Tibial nerve (tissue), 4 donors: ENCODE data around the gene ZSWIM7.

ENCODE experiments used
- EP300 ChIP-seq, 2 donors: sonication (generic); formaldehyde crosslinking; IDR thresholded peaks; one replicate each; pipeline ENCODE4 v1.6.1; 2017; ENCODE audit warnings: antibody characterized with exemption in 2 of 2, mild to moderate bottlenecking in 1 of 2
- POLR2A ChIP-seq, 2 donors: fragments of 450-650 bp; IDR thresholded peaks; one replicate each; pipeline ENCODE4 v1.6.1; 2017; ENCODE audit warnings: antibody characterized with exemption in 2 of 2, mild to moderate bottlenecking in 2 of 2, moderate library complexity in 2 of 2
- TF ChIP-seq, protein P1 (sequence below), 5 experiments: fragments of 200-600 bp in 3 of 5; fragments of 450-650 bp in 2 of 5; sonication (generic) in 3 of 5; IDR thresholded peaks; one replicate each; pipeline ENCODE4 v1.5.1; 2016 to 2019; ENCODE audit warnings: antibody characterized with exemption in 5 of 5, mild to moderate bottlenecking in 3 of 5, moderate library complexity in 2 of 5

DNA sequence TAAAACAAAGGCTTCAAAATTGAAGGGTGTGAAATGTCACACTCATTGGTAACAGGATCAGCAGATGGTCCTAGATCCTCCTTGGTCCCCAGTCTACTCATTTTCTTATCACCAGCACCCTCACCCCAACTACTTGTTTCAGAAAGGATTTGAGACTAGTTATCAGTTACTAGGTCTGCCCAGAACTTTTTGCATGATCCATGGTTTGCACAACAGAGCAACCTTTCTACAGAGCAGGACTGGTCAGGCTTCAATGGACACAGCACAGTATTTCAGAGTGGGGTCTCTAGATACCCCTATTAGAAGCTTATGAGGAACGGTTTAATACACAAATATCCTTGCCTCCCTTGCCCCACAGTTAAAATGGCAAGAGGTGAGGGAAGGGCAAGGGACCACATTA lies 25.7 kb upstream of the ZSWIM7 start:
- TF ChIP-seq, protein P1, sequence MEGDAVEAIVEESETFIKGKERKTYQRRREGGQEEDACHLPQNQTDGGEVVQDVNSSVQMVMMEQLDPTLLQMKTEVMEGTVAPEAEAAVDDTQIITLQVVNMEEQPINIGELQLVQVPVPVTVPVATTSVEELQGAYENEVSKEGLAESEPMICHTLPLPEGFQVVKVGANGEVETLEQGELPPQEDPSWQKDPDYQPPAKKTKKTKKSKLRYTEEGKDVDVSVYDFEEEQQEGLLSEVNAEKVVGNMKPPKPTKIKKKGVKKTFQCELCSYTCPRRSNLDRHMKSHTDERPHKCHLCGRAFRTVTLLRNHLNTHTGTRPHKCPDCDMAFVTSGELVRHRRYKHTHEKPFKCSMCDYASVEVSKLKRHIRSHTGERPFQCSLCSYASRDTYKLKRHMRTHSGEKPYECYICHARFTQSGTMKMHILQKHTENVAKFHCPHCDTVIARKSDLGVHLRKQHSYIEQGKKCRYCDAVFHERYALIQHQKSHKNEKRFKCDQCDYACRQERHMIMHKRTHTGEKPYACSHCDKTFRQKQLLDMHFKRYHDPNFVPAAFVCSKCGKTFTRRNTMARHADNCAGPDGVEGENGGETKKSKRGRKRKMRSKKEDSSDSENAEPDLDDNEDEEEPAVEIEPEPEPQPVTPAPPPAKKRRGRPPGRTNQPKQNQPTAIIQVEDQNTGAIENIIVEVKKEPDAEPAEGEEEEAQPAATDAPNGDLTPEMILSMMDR (IDR thresholded peaks at IDR 0.05) = no peak
- no peak for TF ChIP-seq POLR2A (IDR thresholded peaks at IDR 0.05)
- TF ChIP-seq EP300 (IDR thresholded peaks at IDR 0.05) = no peak
